Activated T-cell treated with anti-CD3 and anti-CD28 coated beads, Interleukin-2, amount 50 U/mL, for 4 hours (primary cell): Measurements from ENCODE around the gene TMEM43. TPM values are rescaled to one million over a fixed set of nuclear protein-coding genes. Genes with fewer than 3 reads are reported as not detected.
"Not testable (repeated sequence)": the region's sequence is repeated elsewhere in the genome, so short reads cannot be mapped to it uniquely, and the experiment has no call there.

ENCODE experiments used
- ATAC-seq, 2 donors: fragments of 200-7000 bp; cut with Tn5 transposase; one replicate each; pipeline ENCODE4 v1.10.0; 2021
- DNase-seq: peaks from one replicate; pipeline ENCODE4 v3.0.0-alpha.2; 2020
- H3K27me3 Mint-ChIP-seq: one replicate; pipeline ENCODE4 v1.8.0; 2021; ENCODE audit warnings: low read depth, mixed read lengths
- H3K36me3 Mint-ChIP-seq: one replicate; pipeline ENCODE4 v1.8.0; 2022; ENCODE audit warnings: mixed read lengths; ENCODE audit not compliant: insufficient read depth
- H3K4me1 Mint-ChIP-seq: one replicate; pipeline ENCODE4 v1.8.0; 2021; ENCODE audit warnings: low read depth, mixed read lengths
- H3K4me3 Mint-ChIP-seq: one replicate; pipeline ENCODE4 v1.8.0; 2021; ENCODE audit warnings: mild to moderate bottlenecking, moderate library complexity, mixed read lengths
- H3K9me3 Mint-ChIP-seq: one replicate; pipeline ENCODE4 v1.8.0; 2021; ENCODE audit warnings: mixed read lengths
- total RNA-seq, 3 donors: library from RNA; stranded (reverse); gene quantifications; one replicate each; pipeline ENCODE4 v1.2.1, GENCODE V29; 2021

Gene TMEM43, protein sequence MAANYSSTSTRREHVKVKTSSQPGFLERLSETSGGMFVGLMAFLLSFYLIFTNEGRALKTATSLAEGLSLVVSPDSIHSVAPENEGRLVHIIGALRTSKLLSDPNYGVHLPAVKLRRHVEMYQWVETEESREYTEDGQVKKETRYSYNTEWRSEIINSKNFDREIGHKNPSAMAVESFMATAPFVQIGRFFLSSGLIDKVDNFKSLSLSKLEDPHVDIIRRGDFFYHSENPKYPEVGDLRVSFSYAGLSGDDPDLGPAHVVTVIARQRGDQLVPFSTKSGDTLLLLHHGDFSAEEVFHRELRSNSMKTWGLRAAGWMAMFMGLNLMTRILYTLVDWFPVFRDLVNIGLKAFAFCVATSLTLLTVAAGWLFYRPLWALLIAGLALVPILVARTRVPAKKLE
- total RNA-seq = 10 to 100 TPM; 40.3 to 48.4 (median 45.1) TPM

DNA sequence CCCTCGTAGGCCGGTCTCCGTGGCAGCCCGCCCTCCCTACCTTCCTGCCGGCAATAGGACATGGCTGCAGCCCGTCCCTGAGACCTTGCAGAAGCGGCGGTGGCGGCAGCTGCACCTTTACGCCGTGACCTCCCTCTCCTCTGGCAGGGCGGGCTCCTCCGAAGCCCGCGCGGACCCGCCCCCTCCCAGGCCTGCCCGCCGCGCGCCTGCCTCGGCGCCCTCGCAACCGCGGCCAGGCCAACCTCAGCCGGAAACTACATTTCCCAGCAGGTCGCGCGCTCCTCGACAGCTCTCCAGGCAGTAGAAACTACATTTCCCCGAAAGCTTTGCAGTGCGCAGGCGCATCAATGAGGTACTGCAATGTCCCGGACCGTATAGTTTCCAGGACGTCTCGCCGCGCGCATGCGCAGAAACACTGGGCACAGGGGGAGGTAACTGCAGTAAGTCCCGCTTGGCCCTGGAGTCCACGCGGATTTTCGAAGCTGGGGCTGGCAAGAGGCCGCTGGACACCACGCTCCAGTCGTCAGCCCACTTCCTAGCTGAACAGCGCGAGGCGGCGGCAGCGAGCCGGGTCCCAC lies at the start of gene TMEM43, which contains the start of gene CHCHD4:
TMEM43 (plus strand) TSS at position 438 of the 578 bp plus-strand sequence. CDS start 142 bp downstream, outside the sequence.
CHCHD4 (minus strand) TSS at position 256 of the 578 bp plus-strand sequence; CDS start at position 62, 194 bp downstream.
- Mint-ChIP-seq H3K27me3 (no peaks in the 10 kb centered on the region), H3K4me1 (peaks cover 56% of the 10 kb centered on the region), H3K9me3 (no peaks in the 10 kb centered on the region), H3K36me3 (peaks cover 45% of the 10 kb centered on the region), H3K4me3 (peak within 1 kb of the TSS; percentile 97)
- DNase-seq (peak; percentile 97), ATAC-seq (peak; percentile 88 to 91)

DNA sequence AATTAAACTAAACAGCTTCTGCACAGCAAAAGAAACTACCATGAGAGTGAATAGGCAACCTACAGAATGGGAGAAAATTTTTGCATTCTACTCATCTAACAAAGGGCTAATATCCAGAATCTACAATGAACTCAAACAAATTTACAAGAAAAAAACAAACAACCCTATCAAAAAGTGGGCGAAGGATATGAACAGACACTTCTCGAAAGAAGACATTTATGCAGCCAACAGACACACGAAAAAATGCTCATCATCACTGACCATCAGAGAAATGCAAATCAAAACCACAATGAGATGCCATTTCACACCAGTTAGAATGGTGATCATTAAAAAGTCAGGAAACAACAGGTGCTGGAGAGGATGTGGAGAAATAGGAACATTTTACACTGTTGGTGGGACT lies 49.6 kb upstream of the TMEM43 start:
- not testable (repeated sequence) for H3K4me1 Mint-ChIP-seq, H3K36me3 Mint-ChIP-seq, H3K27me3 Mint-ChIP-seq, ATAC-seq, H3K4me3 Mint-ChIP-seq, H3K9me3 Mint-ChIP-seq, DNase-seq

DNA sequence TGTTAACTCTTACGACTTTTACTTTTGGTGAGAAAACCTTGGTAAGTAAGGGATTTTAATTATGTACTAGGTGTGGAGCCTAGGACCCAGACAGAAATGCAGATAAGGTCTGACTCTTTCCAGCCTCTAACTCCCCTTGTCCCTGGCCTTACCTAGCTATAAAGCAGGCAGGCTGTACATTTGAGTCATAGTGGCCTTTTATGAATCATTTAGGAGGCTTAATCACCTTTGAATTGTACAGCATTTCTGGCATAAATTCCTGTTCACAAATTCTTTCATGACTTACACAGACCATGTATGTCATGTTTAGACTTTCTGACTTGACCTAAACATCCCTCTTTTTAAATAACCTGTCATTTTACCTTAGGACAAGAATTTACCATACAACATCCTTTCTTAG lies 47.5 kb upstream of the TMEM43 start:
- Mint-ChIP-seq H3K9me3 (peaks cover 4% of the 10 kb centered on the region), H3K4me1 (peaks cover 4% of the 10 kb centered on the region), H3K36me3 (no peaks in the 10 kb centered on the region), H3K4me3 (no peak overlapping the region), H3K27me3 (peaks cover 4% of the 10 kb centered on the region)
- ATAC-seq = peak; percentile 41 to 51
- no peak for DNase-seq

DNA sequence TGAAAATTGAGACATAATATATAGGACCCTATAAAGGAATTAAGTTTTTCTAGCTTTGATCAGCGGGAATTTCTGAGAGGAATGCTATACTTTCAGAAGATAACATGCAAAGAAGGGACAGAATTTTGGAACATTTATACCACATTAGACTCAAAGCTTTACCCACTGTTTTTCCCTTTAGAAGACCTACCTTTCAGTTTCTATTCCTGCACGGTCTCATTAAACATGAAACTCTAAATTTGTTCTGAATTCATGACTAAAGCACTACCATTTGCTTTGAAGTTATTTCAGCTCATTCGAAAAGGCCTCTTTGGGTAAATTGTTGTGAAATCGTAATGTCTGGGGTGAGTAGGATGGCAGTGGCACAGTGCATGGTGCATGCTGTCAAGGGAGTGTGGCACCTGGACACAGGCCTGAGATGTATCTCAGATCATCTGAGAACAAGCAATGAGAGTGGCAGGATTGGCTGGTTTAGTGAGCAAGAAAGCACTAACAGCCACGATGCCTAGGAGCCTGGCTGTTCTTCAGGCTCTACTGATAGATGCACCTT lies 42.7 kb upstream of the TMEM43 start:
- no peaks in the 10 kb centered on the region for H3K27me3 Mint-ChIP-seq
- DNase-seq (no peak), ATAC-seq (peak; percentile 91 to 93)
- peaks cover 4% of the 10 kb centered on the region for H3K9me3 Mint-ChIP-seq
- no peaks in the 10 kb centered on the region for H3K36me3 Mint-ChIP-seq
- peaks cover 6% of the 10 kb centered on the region for H3K4me1 Mint-ChIP-seq
- H3K4me3 Mint-ChIP-seq = no peak overlapping the region

DNA sequence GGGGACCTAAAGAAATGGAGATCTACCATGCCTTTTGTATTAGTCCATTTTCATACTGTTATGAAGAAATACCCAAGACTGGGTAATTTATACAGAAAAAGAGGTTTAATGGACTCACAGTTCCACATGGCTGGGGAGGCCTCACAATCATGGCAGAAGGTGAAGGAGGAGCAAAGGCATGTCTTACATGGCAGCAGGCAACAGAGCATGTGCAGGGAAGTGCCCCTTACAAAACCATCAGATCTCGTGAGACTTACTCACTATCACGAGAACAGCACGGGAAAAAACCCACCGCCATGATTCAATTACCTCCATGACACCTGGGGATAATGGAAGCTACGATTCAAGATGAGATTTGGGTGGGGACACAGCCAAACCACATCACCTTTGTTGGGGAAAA lies 37.4 kb upstream of the TMEM43 start:
- DNase-seq, H3K36me3 Mint-ChIP-seq: not testable (repeated sequence)

DNA sequence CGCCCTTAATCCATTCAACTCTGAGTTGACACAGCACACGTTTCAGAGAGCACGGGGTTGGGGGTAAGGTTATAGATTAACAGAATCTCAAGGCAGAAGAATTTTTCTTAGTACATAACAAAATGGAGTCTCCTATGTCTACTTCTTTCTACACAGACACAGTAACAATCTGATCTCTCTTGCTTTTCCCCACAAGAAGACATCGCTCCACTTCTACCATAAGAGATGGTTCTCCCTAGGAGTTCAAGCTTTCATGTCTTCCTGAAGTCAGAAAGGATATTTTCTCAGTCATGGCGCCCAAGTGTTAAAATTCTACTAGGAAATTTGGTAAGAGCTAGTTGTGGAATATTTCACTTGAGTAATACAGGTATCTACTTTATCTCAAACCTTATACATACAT lies 32.9 kb upstream of the TMEM43 start:
- not testable (repeated sequence) for DNase-seq, H3K4me1 Mint-ChIP-seq, H3K36me3 Mint-ChIP-seq, ATAC-seq, H3K4me3 Mint-ChIP-seq
- peaks cover 20% of the 10 kb centered on the region for H3K27me3 Mint-ChIP-seq
- H3K9me3 Mint-ChIP-seq = peaks cover 14% of the 10 kb centered on the region

More for the DNA sequence above, 37.4 kb upstream of the TMEM43 start:
- ATAC-seq, H3K4me3 Mint-ChIP-seq, H3K4me1 Mint-ChIP-seq: not testable (repeated sequence)
- H3K9me3 Mint-ChIP-seq = peaks cover 14% of the 10 kb centered on the region
- peaks cover 17% of the 10 kb centered on the region for H3K27me3 Mint-ChIP-seq

DNA sequence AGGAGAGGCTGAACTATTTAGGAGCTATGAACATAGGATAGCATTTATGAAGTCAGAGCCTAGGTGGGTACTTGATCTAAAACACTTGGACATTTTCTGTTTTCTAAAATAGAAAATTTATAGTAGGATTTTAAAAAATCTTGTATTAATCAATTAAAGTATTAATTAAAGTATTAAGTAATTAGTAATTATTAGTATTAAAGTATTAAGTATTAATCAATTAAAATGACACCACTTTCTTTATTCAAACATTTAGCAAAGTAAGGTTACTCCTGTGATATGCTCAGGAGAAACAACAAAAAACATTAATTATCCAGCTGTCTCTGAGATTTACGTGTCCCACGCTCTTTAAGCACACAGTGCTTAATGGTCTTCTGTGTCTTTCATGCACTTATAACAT lies 32.4 kb upstream of the TMEM43 start:
- ATAC-seq (no peak), DNase-seq (no peak)
- no peaks in the 10 kb centered on the region for H3K4me1 Mint-ChIP-seq
- peaks cover 23% of the 10 kb centered on the region for H3K27me3 Mint-ChIP-seq
- no peak overlapping the region for H3K4me3 Mint-ChIP-seq
- H3K9me3 Mint-ChIP-seq = peaks cover 14% of the 10 kb centered on the region
- no peaks in the 10 kb centered on the region for H3K36me3 Mint-ChIP-seq

DNA sequence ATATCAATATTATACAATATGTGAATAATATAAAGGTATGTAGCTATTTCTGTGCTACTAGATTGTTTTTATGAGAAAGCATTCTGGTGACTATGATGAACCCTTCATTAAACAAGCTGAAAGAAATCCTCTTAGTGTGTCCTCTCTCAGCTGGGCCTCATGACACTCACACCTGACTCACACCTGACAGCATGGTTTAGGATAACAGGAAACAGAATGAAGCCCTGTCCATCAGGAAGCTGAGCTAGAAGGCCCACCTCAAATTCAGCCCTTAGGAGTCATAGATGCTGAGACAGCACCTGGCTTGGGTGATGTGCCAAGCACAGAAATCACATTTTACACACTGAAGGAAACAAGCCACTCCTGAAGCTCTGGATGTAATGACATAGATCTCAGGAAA lies 31.0 kb upstream of the TMEM43 start:
- Mint-ChIP-seq H3K27me3 (peaks cover 16% of the 10 kb centered on the region), H3K4me1 (no peaks in the 10 kb centered on the region), H3K4me3 (no peak overlapping the region), H3K9me3 (peaks cover 11% of the 10 kb centered on the region), H3K36me3 (no peaks in the 10 kb centered on the region)
- no peak for DNase-seq
- no peak for ATAC-seq

DNA sequence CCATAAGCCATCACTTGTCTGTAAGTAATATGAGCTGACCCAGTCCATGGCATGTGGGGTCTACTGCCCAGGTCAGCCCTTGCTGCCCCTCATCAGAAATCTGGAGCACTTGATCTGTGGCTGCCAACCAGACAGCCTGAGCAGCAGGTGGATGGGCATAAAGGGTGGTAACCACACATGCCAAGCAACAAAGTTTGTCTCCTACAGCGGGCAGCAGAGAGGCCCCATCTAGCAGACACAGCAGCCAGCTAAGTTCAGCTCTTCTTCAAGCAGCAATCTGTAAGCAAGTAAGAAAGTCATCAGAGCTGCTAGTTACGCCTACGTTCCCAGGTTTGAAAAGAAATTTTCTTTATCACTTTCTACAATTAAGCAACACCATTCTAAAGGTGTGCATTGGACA lies 28.1 kb upstream of the TMEM43 start:
- Mint-ChIP-seq H3K27me3 (peaks cover 9% of the 10 kb centered on the region), H3K4me1 (no peaks in the 10 kb centered on the region), H3K4me3 (no peak overlapping the region), H3K36me3 (no peaks in the 10 kb centered on the region), H3K9me3 (peaks cover 11% of the 10 kb centered on the region)
- DNase-seq = no peak
- ATAC-seq = no peak

DNA sequence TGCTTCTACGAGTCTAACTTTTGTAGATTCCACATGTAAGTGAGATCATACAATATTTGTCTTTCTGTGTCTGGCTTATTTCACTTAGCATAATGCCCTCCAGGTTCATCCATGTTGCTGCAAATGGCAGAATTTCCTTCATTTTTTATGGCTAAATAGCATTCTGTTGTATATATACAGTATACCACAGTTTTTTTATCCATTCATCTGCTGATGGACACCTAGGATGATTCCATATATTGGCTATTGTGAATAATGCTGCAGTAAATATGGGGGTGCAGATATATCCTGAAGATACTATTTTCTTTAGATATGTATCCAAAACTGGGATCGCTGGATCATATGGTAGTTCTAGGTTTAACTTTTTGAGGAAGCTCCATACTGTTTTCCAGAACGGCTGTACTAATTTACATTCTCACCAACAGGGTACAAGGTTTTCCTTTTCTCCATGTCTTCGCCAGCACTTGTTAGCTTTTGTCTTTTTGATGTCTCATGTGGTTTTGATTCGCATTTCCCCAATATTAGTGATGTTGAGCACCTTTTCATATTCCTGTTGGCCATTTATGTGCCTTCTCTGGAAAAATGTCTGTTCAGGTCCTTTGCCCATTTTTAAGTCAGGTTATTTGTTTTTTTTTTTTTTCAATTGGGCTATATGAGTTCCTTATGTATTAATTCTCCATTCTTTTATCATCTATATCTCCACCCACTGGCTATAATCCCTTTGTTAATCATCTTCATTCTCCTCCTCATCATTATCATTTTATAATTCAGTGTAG lies 27.0 kb upstream of the TMEM43 start:
- ATAC-seq = no peak
- Mint-ChIP-seq H3K9me3 (peaks cover 11% of the 10 kb centered on the region), H3K27me3 (peaks cover 9% of the 10 kb centered on the region), H3K4me3 (no peak overlapping the region), H3K36me3 (no peaks in the 10 kb centered on the region), H3K4me1 (no peaks in the 10 kb centered on the region)
- DNase-seq = no peak

DNA sequence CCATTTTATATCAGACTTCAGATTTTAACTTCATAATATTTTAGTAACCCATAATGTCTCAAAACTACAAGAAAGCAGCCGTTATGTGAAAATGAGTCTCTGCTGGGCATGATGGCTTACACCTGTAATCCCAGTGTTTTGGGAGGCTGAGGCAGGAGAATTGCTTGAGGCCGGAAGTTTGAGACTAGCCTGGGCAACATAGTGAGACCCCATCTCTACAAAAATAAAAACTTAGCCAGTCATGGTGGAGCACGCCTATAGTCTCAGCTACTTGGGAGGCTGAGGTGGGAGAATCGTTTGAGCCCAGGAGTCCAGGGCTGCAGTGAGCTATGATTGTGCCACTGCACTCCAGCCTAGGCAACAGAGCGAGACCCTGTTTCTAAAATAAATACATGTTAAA lies 15.0 kb upstream of the TMEM43 start:
- not testable (repeated sequence) for H3K4me3 Mint-ChIP-seq, DNase-seq, H3K9me3 Mint-ChIP-seq, ATAC-seq, H3K4me1 Mint-ChIP-seq, H3K27me3 Mint-ChIP-seq
- peaks cover 26% of the 10 kb centered on the region for H3K36me3 Mint-ChIP-seq

DNA sequence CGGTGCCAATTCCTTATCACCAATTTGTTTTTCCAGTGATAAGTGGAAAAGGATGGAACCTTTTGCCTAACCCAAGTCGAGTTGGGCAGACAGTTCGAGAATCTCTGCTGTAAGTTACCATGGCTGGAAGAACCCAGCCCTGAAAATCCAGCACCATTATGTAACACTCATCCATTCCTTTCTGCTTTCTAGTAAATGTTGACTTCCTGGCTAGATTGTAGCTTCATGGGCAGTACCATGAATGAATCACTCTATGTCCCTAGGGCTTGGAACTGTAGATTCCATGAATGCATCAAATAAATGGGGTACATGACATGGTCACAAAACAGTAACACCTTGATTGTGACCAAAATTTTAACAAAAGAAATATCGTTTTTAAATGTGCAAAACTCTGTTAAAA lies 14.2 kb upstream of the TMEM43 start:
- Mint-ChIP-seq H3K27me3 (no peaks in the 10 kb centered on the region), H3K36me3 (peaks cover 30% of the 10 kb centered on the region), H3K4me1 (no peaks in the 10 kb centered on the region), H3K9me3 (no peaks in the 10 kb centered on the region), H3K4me3 (no peak overlapping the region)
- no peak for DNase-seq
- no peak for ATAC-seq

DNA sequence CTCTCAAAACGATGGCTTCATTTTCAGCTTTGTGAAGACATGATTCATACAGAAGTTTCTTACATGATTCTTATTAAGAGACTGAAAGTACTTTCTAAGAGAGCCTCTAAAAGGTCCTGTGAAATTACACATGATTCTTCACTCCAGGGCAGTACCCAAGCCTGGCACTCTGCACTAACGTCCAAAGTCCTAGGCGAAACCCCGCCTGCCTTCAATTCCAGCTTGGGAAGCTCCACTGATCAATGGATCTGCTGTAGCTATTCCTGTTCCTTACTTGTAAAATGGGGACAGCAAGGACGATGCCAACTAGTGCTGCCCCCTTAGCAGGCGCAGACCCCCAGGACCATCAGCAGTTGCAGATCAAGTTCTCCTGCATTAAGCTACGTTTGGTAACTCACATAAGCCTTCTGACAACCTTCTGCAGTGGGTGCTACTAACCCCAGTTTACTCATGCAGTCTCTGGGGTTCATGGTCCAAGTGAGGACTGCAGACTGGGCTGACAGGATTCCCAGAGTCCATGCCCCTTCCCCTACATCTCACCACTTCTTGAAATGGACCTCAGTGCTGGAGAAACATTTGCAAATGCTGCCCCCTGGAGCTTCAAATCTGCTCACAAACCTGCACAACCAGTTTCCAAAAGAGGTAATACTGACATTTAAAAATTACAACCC lies 10.8 kb upstream of the TMEM43 start:
- Mint-ChIP-seq H3K36me3 (peaks cover 30% of the 10 kb centered on the region), H3K4me1 (no peaks in the 10 kb centered on the region), H3K27me3 (no peaks in the 10 kb centered on the region), H3K4me3 (no peak overlapping the region), H3K9me3 (no peaks in the 10 kb centered on the region)
- no peak for DNase-seq
- no peak for ATAC-seq
